ACHN (cell line): Measurements from ENCODE around the gene ZDHHC11.
"Not testable (repeated sequence)": the region's sequence is repeated elsewhere in the genome, so short reads cannot be mapped to it uniquely, and the experiment has no call there.

Source experiments
- DNase-seq: peaks from one replicate; pipeline ENCODE4 v3.0.0-alpha.2; 2015
- in situ Hi-C: cut with HindIII; loops from 2 replicates; pipeline ENCODE4 v1.10.0; 2017; ENCODE audit warnings: low sequenced_read_pairs, low pct_ligation_motif_present, low pct_unique_long_range_greater_than_20kb

The ZDHHC11 gene

DNA sequence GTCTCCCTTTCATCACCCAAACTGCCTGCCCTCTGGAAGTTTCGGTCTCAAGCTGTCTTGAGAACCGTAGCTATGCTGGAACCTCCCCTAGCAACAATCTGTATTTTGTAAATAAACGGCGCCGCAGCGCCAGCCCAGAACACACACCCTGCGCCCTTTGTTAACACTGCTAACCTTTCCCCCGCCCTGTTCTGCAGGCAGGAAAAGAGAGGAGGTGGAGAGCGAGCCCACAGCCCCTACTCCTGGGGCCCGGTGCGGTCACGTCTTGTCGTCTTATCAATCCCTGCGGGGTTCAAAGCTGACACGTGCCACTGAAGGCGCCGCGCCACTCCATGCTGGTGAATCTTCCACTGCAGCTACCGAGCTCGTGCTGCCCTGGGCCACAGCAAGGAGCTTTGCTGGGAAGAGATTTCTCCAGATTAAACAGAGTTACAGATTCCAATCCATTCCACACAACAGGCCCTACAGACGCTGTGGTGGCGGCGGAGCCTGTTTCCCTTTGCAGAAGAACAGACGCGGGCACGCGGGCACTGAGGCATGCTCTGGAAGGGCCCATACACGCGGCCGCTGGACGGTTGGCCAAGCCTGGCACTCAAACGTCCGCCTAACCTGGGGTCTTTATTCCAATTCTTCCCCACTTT lies 91.6 kb downstream of the ZDHHC11 start:
- in situ Hi-C loops, result no loop called here
- no peak for DNase-seq

DNA sequence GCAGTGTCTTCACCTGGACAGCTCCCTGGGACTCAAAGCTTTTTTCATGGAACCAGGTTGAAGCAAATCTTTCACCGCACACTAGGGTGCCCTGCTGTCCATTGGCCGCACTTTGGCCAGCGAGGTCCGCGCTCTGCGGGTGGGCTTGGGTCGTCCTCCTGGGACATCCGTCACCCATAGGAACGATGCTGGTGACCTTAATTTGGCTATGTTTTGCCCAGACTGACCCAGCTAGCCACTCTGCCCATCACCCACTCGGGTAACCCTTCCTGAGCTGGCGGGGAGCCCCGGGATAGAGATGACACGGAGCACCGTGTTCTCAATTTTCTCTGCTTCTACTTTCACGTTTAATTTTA lies 92.1 kb downstream of the ZDHHC11 start:
- DNase-seq, result no peak
- in situ Hi-C loops, result no loop called here

DNA sequence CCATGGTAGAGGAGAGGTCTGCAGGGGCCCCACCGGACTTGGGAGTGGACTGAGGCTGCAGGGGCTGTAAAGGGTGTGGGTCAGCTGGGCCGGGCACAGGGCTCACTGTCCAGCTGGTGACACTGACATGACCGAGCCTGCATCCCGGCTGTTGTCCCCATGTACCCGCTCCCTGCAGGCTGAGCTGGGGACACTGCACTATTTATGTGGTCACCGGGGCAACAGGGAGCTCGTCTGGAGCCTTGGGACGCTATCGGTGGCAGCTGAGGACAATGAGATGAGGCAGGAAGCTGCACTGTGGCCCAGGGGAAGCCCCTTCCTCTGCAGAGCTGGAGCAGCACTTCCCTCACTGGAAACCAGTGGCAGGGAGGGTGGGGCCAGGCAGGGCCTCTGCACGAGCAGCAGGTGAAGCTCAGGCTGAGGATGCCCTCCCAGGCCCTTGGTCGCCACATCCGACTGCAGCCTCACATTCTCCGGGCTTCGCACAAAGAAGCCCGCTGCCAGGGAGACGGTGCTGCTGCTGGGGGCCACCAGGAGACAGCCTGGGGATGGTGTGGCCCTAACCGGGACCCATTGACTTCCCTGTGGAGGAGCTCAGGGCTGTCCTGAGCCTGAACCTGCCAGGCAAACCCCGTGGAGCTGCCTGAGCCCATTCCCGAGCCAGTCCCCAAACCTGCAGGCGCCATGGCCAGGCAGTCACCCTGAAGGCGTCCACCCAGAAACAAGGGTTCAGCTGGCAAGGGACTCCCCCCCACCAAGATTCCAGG lies 92.7 kb downstream of the ZDHHC11 start:
- in situ Hi-C loops, result no loop called here
- no peak for DNase-seq

DNA sequence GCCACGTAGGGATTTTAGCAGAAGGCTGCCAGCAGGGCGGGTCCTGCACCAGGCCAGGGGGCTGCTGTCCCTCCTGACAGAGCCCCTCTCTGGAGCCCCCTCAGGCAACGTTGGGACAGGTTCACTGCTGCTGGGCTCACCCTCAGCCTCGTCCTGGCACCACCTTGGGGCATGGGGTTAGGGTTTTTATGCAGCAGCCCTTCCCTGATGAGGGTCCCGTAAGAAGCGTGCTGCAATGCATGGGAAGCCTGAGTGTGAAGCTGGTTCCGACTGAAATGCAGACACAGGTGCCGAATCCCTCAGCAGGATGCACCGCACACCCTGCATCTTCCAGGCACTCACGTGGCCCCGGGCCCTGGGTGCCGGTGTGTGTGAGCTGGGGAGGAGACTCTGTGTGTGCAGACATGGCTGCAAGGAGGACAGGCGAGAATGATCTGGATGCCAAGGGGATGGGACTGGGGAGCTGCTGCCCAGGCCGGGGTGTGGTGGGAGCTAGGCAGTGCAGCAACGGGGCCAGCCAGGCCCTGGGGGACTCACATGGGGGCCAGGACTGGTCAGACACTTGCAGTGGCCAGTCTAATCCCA lies 93.3 kb downstream of the ZDHHC11 start:
- no peak for DNase-seq
- in situ Hi-C loops, result no loop called here

DNA sequence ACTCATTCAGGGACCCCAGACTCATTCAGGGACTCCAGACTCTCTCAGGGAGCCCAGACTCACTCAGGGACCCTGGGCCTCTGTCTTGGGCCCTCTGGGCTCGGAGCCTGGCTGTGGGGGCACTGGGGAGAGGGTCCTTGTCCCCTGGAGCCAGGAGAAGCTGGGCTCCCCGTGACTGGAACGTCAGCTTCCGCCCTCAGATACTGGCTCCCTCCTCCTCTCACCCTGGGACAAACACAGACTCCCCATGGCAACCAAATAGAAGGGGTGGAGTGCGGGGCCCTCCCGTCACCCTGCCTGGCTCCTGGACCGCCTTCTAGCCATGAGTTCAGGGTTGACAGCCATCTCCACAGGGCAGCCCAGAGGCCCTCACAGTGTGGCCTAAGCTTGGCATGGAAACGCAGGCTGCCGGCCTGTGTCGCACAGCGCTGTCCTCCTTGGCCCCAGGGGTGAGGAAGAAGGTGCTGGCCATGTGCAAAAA lies 93.9 kb downstream of the ZDHHC11 start:
- in situ Hi-C loops, result no loop called here
- no peak for DNase-seq

DNA sequence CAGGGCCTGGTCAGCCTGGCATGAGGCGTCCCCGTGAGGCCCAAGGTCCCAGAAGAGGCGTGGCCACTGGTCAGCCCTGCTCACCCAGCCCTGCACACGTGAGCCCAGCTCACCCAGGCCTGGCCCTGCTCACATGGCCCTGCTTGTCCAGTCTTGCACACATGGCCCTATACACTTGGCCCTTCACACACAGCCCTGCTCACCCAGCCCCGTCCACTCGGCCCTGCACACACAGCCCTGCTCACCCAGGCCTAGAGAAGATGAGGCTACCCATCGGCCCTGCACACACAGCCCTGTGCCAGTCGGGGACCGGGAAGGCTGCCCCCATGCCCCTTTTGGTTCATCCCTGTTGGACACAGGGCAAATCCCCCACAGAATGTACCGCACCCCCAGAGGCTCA lies 94.6 kb downstream of the ZDHHC11 start:
- in situ Hi-C loops, result no loop called here
- no peak for DNase-seq

DNA sequence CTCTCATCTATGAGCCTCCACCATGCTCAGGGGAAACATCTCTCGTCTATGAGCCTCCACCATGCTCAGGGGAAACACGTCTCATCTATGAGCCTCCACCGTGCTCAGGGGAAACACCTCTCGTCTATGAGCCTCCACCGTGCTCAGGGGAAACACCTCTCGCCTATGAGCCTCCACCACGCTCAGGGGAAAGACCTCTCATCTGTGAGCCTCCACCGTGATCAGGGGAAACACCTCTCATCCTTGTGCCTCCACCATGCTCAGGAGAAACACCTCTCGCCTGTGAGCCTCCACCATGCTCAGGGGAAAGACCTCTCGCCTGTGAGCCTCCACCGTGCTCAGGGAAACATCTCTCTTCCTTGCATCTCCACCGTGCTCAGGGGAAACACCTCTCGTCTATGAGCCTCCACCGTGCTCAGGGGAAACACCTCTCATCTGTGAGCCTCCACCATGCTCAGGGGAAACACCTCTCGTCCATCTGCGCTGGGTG lies 96.6 kb downstream of the ZDHHC11 start:
- in situ Hi-C loops, DNase-seq: not testable (repeated sequence)

DNA sequence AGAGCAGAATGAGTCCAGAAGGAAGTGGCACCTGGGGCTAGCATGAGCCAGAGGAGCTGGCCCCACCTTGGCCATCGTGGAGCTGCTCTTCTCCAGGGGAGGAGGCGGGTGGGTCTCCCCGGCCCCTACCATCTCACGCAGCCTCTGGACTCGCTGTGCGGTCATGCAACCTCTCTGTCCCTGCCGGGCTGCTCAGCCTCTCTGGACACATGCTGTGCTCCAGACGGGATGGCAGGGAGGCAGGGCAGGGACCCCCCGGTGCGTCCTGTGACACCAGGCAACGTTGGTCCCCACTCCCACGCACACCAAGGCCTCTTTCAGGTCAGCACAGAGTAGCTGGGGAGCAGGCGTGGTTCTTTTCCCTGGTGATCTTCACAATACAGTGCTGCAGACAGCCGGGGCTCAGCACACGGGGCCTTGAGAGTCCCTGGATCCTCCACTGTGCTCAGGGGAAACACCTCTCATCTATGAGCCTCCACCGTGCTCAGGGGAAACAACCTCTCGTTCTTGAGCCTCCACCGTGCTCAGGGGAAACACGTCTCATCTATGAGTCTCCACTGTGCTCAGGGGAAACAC lies 97.1 kb downstream of the ZDHHC11 start:
- in situ Hi-C loops, result not testable (repeated sequence)

DNA sequence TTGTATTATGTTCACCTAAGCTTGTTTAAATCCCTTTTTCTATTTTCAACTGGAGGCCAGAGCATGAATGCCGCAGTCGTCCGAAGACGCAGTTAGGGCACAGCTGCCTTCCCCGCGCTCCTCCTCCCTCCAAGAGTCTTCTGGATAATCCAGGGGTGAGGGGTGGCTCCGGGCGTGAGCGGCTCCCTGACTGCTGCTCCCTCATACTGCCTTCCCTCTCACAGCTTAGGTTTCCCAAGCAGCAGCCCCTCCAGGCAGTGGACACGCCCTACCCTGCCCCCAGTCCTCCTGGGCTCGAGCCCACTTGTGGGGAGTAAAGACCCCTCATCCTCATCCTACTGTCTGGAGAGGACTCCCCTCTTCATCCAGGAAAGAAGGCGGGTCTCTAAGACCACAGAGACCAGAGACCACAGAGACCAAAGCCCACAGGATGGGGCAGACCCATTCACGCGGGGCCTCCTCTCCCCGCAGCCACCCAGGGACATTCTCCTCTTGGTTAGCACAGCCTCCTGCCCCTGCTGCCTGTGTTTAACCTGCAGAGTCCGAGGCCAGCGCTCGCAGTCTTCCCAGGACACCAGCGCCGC lies 98.2 kb downstream of the ZDHHC11 start:
- in situ Hi-C loops, DNase-seq: not testable (repeated sequence)

More for the DNA sequence above, 97.1 kb downstream of the ZDHHC11 start:
- not testable (repeated sequence) for DNase-seq

DNA sequence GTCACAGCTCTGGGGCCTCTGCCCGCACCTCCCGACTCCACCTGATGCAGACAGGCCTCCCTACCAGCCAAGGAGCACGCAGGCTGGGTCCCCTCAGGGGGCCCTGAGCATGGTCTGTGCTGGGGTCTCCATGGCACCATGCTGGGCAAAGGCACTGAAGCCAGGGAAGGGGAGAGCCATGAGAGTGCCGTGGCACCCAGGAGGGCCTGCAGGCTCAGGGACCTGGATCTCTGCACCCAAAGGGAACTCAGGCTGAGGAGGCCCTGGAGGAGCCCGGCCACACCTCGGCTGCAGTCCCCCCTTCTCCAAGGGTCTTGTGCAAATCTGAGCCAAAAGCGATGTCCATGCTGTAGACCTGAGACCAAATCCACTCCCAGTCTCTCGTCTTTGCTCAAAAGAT lies 98.8 kb downstream of the ZDHHC11 start:
- DNase-seq, in situ Hi-C loops: not testable (repeated sequence)

DNA sequence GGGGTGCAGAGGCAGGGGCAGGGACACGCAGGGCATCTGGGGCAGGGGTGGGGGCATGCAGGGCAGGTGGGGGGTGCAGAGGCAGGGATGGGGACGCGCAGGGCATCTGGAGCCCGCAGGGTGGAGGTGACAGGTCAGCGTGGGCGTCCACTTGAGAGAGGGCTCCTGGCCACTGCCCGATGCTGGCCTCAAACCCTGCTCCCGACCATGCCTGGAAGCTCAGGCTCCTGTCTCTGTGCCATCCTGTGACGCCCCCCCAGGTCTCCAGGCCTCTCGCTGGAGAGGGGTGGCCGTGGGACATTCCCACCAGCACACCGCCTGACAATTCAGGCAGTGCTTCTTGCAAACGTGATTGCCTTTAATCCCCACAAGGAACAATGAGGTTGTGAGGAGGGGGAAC lies 99.3 kb downstream of the ZDHHC11 start:
- no peak for DNase-seq
- in situ Hi-C loops, result no loop called here

DNA sequence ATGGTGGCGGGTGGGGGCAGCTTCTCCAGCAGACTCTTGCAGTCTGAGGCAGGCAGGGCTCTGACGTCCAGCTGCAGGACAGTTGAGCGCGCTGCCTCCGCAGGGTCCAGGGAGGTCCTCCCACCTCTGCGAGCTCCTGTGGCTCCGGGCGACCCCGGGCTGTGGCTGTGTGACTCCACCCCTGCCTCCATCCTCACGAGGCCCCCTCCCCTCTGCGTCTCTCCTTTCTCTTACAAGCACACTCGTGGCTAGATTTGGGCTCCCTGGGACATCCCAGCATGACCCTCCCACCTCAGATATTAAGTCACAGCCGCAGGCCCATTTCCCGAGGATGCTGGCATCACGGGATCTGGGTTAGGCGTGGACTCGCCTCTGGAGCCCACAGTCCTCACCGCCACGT lies 100.6 kb downstream of the ZDHHC11 start:
- in situ Hi-C loops, result not testable (repeated sequence)

DNA sequence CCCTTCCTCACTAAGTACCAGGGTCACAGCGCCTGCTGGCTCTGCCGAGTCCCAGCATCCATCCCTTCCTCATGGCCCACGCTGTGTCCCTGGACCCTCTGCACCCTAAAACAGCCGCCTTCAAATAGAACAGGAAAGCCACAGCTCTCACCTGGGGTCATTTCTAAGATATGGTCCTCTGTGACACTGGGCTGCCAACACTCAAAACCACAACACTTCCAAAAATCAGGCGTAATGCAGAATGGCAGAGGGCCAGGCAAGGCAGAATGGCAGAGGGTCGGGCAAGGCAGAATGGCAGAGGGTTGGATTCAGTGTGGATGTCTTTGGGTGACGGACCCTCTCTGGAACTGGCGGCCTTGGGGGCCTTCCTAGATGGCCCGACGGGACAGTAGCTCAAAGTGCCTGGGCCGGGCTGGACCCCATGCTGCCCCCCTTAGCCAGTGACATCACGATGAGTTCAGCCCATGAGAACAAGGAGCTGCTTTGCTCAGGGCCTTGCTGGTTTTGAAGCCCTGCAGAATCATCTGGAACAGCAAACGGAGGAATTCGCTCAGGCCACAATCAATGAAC lies 101.6 kb downstream of the ZDHHC11 start:
- in situ Hi-C loops, result no loop called here
- no peak for DNase-seq

More for the DNA sequence above, 100.6 kb downstream of the ZDHHC11 start:
- DNase-seq, result not testable (repeated sequence)

DNA sequence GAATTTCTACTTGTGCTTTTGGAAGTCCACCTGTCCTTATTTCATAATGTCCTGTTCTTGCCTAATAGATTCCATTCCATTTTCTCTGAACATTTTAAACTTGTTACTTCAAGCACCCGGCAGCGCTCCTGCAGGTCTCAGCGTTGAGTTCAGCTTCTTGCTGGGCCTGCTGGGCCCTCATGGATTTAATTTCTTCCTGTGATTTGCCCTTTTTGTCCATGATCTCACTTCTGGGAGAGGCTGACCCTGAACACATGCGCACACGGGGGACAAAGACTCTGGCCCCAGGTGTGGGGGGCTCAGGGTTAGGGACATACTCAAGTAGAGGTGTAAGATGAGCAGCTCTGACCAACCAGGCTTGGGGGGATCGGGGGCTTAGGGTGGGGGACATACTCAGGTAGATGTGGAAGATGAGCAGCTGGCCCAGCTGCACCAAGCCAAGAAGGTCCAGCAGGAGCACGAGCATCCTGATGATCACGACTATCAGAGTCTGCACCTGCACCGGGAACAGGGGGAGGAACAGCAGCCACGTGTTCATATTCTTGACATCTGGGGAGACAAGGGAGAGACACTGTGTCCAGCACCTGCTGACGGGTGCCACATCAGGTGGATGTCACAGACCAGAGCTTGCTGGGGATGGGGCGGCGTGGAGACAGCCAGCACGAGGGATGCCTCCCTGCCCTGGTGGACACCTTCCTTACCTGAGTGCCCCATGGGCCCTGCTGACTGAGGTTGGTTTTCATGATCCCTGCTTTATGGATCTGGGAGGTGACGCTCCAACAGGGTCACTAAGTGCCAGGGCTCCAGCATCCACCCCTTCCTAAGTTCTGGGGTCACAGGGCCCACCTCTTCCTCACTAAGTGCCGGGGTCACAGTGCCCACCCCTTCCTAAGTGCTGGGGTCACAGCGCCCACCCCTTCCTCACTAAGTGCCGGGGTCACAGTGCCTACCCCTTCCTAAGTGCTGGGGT lies 102.5 kb downstream of the ZDHHC11 start:
- in situ Hi-C loops, result not testable (repeated sequence)

DNA sequence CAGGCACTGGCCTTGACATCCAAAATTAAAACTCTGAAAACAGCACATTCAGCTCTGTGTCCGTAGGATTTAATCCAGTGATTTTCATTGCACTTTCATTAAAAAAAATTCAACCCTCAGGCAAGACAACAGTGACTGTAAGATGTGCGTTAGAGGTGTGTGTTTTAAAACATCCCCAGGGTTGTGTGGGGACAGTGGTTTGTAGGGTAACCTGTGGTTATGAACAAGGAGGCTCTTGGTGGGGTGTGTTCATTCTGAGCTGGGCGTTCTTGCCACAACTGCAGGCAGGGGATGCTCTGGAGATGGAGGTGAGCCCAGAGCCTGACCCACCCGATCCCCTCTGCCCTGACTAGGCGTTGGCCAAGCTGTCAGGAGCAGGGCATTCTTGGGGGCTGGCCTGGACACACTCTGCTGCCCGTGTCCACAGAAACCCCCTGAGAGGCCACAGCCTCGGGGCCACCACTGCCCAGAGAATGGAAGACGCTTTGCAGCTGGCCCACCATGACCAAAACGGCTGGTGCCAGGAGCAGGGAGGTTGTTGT lies 103.4 kb downstream of the ZDHHC11 start:
- in situ Hi-C loops, DNase-seq: not testable (repeated sequence)

More for the DNA sequence above, 102.5 kb downstream of the ZDHHC11 start:
- DNase-seq, result not testable (repeated sequence)

DNA sequence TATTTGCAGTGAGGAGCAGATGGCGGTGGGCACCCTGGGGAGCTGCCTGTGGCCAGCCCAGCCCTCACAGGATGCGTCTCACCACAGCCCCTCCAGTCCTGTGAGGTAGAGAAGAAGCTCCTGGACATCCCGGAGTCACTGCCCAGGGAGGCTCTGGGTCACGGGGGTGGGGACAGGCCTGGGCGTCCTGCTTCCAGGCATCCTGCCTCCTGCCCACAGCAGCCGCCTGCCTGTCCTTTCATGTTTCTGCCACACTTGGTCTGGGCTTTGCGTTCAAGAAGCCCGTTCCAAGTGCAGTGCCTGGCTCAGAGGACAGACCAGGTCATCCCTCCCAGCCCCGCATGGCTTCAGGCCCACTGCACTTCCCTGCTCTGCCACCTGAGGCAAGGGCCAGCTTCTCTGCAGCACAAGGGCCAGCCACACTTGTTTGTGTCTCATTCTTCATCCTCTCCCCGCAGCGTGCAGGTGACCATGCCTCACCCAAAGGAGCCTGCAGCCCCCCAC lies 104.5 kb downstream of the ZDHHC11 start:
- in situ Hi-C loops, result no loop called here
- no peak for DNase-seq
